ENCODE data around the gene EML4.

Gene EML4

GRCh38 chr2:42186945-42187632 lies 17.9 kb downstream of the EML4 start:
- Histone ChIP-seq H3K36me3 (replicated peaks) (no peaks in the 10 kb centered on the region), H3K4me1 (no peaks in the 10 kb centered on the region), H3K4me3 (no peak overlapping the region), H3K9me3 (no peaks in the 10 kb centered on the region), H3K27me3 (ENCODE audit: low read depth) (no peaks in the 10 kb centered on the region)
- DNase-seq (ENCODE audit: low spot score in 2 of 2) = no peak
- in situ Hi-C loops (cut with MboI; ENCODE audit: low sequenced_read_pairs) = no loop called here

GRCh38 chr2:42187886-42188285 lies 18.7 kb downstream of the EML4 start:
- in situ Hi-C loops (cut with MboI; ENCODE audit: low sequenced_read_pairs) = no loop called here
- Histone ChIP-seq H3K27me3 (ENCODE audit: low read depth) (no peaks in the 10 kb centered on the region), H3K4me3 (no peak overlapping the region), H3K4me1 (no peaks in the 10 kb centered on the region), H3K9me3 (no peaks in the 10 kb centered on the region), H3K36me3 (replicated peaks) (no peaks in the 10 kb centered on the region)
- DNase-seq (ENCODE audit: low spot score in 2 of 2) = no peak

GRCh38 chr2:42189235-42189566 lies 20.0 kb downstream of the EML4 start:
- no peaks in the 10 kb centered on the region for H3K27me3 ChIP-seq (ENCODE audit: low read depth)
- H3K4me3 ChIP-seq = no peak overlapping the region
- in situ Hi-C loops (cut with MboI; ENCODE audit: low sequenced_read_pairs) = no loop called here
- DNase-seq (ENCODE audit: low spot score in 2 of 2) = no peak
- H3K36me3 ChIP-seq (replicated peaks) = no peaks in the 10 kb centered on the region
- H3K4me1 ChIP-seq = no peaks in the 10 kb centered on the region
- H3K9me3 ChIP-seq = no peaks in the 10 kb centered on the region

GRCh38 chr2:42190191-42190590 lies 21.0 kb downstream of the EML4 start:
- in situ Hi-C loops (cut with MboI; ENCODE audit: low sequenced_read_pairs) = no loop called here
- DNase-seq (ENCODE audit: low spot score in 2 of 2) = no peak

GRCh38 chr2:42191285-42192009 lies 22.3 kb downstream of the EML4 start:
- Histone ChIP-seq H3K4me1 (peaks cover 8% of the 10 kb centered on the region), H3K4me3 (no peak overlapping the region), H3K27me3 (ENCODE audit: low read depth) (no peaks in the 10 kb centered on the region), H3K9me3 (no peaks in the 10 kb centered on the region), H3K36me3 (replicated peaks) (no peaks in the 10 kb centered on the region; the same call in 1 of the 2 replicates)
- DNase-seq (ENCODE audit: low spot score in 2 of 2) = no peak
- in situ Hi-C loops (cut with MboI; ENCODE audit: low sequenced_read_pairs) = no loop called here

More at GRCh38 chr2:42190191-42190590, 21.0 kb downstream of the EML4 start:
- H3K36me3 ChIP-seq (replicated peaks) = no peaks in the 10 kb centered on the region
- H3K9me3 ChIP-seq = no peaks in the 10 kb centered on the region
- no peaks in the 10 kb centered on the region for H3K27me3 ChIP-seq (ENCODE audit: low read depth)
- H3K4me1 ChIP-seq = no peaks in the 10 kb centered on the region
- no peak overlapping the region for H3K4me3 ChIP-seq

GRCh38 chr2:42192010-42192373 lies 22.8 kb downstream of the EML4 start:
- H3K4me1 ChIP-seq = peaks cover 10% of the 10 kb centered on the region
- no peak for DNase-seq (ENCODE audit: low spot score in 2 of 2)
- in situ Hi-C loops (cut with MboI; ENCODE audit: low sequenced_read_pairs) = no loop called here
- H3K4me3 ChIP-seq = no peak overlapping the region
- H3K9me3 ChIP-seq = no peaks in the 10 kb centered on the region
- no peaks in the 10 kb centered on the region; the same call in 1 of the 2 replicates for H3K36me3 ChIP-seq (replicated peaks)
- no peaks in the 10 kb centered on the region for H3K27me3 ChIP-seq (ENCODE audit: low read depth)

GRCh38 chr2:42192652-42193566 lies 23.8 kb downstream of the EML4 start:
- in situ Hi-C loops (cut with MboI; ENCODE audit: low sequenced_read_pairs) = no loop called here

GRCh38 chr2:42193722-42194187 lies 24.6 kb downstream of the EML4 start:
- no peak for DNase-seq (ENCODE audit: low spot score in 2 of 2)
- H3K36me3 ChIP-seq (replicated peaks) = no peaks in the 10 kb centered on the region; the same call in 1 of the 2 replicates
- H3K4me1 ChIP-seq = peaks cover 10% of the 10 kb centered on the region
- no peaks in the 10 kb centered on the region for H3K9me3 ChIP-seq
- no peak overlapping the region for H3K4me3 ChIP-seq
- in situ Hi-C loops (cut with MboI; ENCODE audit: low sequenced_read_pairs) = no loop called here
- no peaks in the 10 kb centered on the region for H3K27me3 ChIP-seq (ENCODE audit: low read depth)

More at GRCh38 chr2:42192652-42193566, 23.8 kb downstream of the EML4 start:
- H3K27me3 ChIP-seq (ENCODE audit: low read depth) = no peaks in the 10 kb centered on the region
- H3K9me3 ChIP-seq = no peaks in the 10 kb centered on the region
- H3K4me1 ChIP-seq = peaks cover 10% of the 10 kb centered on the region
- H3K4me3 ChIP-seq = no peak overlapping the region
- no peaks in the 10 kb centered on the region; the same call in 1 of the 2 replicates for H3K36me3 ChIP-seq (replicated peaks)
- DNase-seq (ENCODE audit: low spot score in 2 of 2) = no peak

GRCh38 chr2:42194428-42194827 lies 25.3 kb downstream of the EML4 start:
- Histone ChIP-seq H3K4me1 (peaks cover 10% of the 10 kb centered on the region), H3K4me3 (no peak overlapping the region), H3K27me3 (ENCODE audit: low read depth) (no peaks in the 10 kb centered on the region), H3K9me3 (no peaks in the 10 kb centered on the region), H3K36me3 (replicated peaks) (no peaks in the 10 kb centered on the region; the same call in 1 of the 2 replicates)
- in situ Hi-C loops (cut with MboI; ENCODE audit: low sequenced_read_pairs) = no loop called here
- DNase-seq (ENCODE audit: low spot score in 2 of 2) = no peak

GRCh38 chr2:42195559-42195958 lies 26.4 kb downstream of the EML4 start:
- Histone ChIP-seq H3K9me3 (no peaks in the 10 kb centered on the region), H3K4me1 (peaks cover 10% of the 10 kb centered on the region), H3K36me3 (replicated peaks) (no peaks in the 10 kb centered on the region; the same call in 1 of the 2 replicates), H3K4me3 (no peak overlapping the region), H3K27me3 (ENCODE audit: low read depth) (no peaks in the 10 kb centered on the region)
- DNase-seq (ENCODE audit: low spot score in 2 of 2) = no peak
- in situ Hi-C loops (cut with MboI; ENCODE audit: low sequenced_read_pairs) = no loop called here

- no peak overlapping the region for H3K4me3 ChIP-seq
- no peaks in the 10 kb centered on the region for H3K27me3 ChIP-seq (ENCODE audit: low read depth)
- in situ Hi-C loops (cut with MboI; ENCODE audit: low sequenced_read_pairs) = no loop called here
- DNase-seq (ENCODE audit: low spot score in 2 of 2) = no peak
- H3K9me3 ChIP-seq = no peaks in the 10 kb centered on the region
- H3K4me1 ChIP-seq = peaks cover 10% of the 10 kb centered on the region
- no peaks in the 10 kb centered on the region; the same call in 1 of the 2 replicates for H3K36me3 ChIP-seq (replicated peaks)
These were observed 26.9 kb downstream of the EML4 start for GRCh38 chr2:42196070-42196402.

- H3K4me1 ChIP-seq = peaks cover 10% of the 10 kb centered on the region
- no peaks in the 10 kb centered on the region; the same call in 1 of the 2 replicates for H3K36me3 ChIP-seq (replicated peaks)
- H3K4me3 ChIP-seq = no peak overlapping the region
- in situ Hi-C loops (cut with MboI; ENCODE audit: low sequenced_read_pairs) = no loop called here
- DNase-seq (ENCODE audit: low spot score in 2 of 2) = peak; percentile 52 to 69
- H3K27me3 ChIP-seq (ENCODE audit: low read depth) = no peaks in the 10 kb centered on the region
- H3K9me3 ChIP-seq = no peaks in the 10 kb centered on the region
These were observed 27.5 kb downstream of the EML4 start for GRCh38 chr2:42196403-42197267.

GRCh38 chr2:42197792-42198191 lies 28.6 kb downstream of the EML4 start:
- Histone ChIP-seq H3K27me3 (ENCODE audit: low read depth) (no peaks in the 10 kb centered on the region), H3K36me3 (replicated peaks) (no peaks in the 10 kb centered on the region; the same call in 1 of the 2 replicates), H3K9me3 (no peaks in the 10 kb centered on the region), H3K4me1 (peaks cover 10% of the 10 kb centered on the region), H3K4me3 (no peak overlapping the region)
- in situ Hi-C loops (cut with MboI; ENCODE audit: low sequenced_read_pairs) = no loop called here
- no peak for DNase-seq (ENCODE audit: low spot score in 2 of 2)
